Neural cell (in vitro differentiated cells): ENCODE data around the gene ADCY5.

Source experiments
- RAD21 ChIP-seq: fragments of 450-650 bp; conservative IDR thresholded peaks from 2 replicates; pipeline ENCODE4 v1.6.1; 2014; ENCODE audit warnings: antibody characterized with exemption, mild to moderate bottlenecking, moderate library complexity
- REST ChIP-seq: IDR thresholded peaks from 2 replicates; pipeline ENCODE4 v1.6.1; 2012; ENCODE audit warnings: borderline replicate concordance
- TF ChIP-seq, protein P1 (sequence below): fragments of 450-650 bp; IDR thresholded peaks from 2 replicates; pipeline ENCODE4 v1.5.1; 2014; ENCODE audit warnings: antibody characterized with exemption, mild to moderate bottlenecking, moderate library complexity; ENCODE audit not compliant: poor library complexity, severe bottlenecking

DNA sequence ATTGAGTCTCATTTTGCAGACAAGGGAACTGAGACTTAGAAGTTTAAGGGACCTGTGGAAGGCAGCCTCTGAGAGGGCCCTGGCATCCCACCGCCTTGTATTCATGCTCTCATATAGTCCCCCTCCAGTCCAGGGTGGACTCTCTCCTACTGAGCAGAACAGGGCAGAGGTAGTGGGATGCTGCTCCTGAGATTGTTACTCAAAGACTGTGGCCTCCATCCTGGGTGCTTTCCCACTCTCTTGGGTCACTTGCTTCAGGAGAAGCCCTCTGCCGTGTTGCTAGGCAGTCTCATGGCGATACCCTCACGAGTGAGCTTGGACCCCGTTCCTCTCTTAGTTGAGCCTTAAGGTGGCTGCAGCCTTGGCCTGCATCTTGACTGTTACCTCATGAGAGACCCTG, 22.2 kb upstream of the ADCY5 start:
- TF ChIP-seq, protein P1, sequence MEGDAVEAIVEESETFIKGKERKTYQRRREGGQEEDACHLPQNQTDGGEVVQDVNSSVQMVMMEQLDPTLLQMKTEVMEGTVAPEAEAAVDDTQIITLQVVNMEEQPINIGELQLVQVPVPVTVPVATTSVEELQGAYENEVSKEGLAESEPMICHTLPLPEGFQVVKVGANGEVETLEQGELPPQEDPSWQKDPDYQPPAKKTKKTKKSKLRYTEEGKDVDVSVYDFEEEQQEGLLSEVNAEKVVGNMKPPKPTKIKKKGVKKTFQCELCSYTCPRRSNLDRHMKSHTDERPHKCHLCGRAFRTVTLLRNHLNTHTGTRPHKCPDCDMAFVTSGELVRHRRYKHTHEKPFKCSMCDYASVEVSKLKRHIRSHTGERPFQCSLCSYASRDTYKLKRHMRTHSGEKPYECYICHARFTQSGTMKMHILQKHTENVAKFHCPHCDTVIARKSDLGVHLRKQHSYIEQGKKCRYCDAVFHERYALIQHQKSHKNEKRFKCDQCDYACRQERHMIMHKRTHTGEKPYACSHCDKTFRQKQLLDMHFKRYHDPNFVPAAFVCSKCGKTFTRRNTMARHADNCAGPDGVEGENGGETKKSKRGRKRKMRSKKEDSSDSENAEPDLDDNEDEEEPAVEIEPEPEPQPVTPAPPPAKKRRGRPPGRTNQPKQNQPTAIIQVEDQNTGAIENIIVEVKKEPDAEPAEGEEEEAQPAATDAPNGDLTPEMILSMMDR, result no peak
- TF ChIP-seq RAD21 (no peak), REST (no peak)
